Upper lobe of left lung (tissue), 6 donors: ENCODE data around the gene CLMP. TPM values are rescaled to one million over a fixed set of nuclear protein-coding genes. Genes with fewer than 3 reads are reported as not detected.

Source experiments
- ATAC-seq, 2 donors: fragments of 200-7000 bp; cut with Tn5 transposase; one replicate each; pipeline ENCODE4 v1.9.1; 2022; ENCODE audit warnings: mild to moderate bottlenecking in 2 of 2, moderate library complexity in 2 of 2; ENCODE audit not compliant: low FRiP score in 2 of 2
- DNase-seq, 2 donors: peaks; one replicate each; pipeline ENCODE4 v3.0.0-alpha.2; 2019 to 2020
- H3K27ac ChIP-seq, 4 donors: fragments of 200-600 bp; sonication (generic); one replicate each; pipeline ENCODE4 v1.5.1; 2016 to 2019
- H3K27me3 ChIP-seq, 4 donors: fragments of 200-600 bp; sonication (generic); one replicate each; pipeline ENCODE4 v1.5.1; 2017 to 2019
- H3K36me3 ChIP-seq, 4 donors: fragments of 200-600 bp; sonication (generic); one replicate each; pipeline ENCODE4 v1.5.1; 2016 to 2019
- H3K4me1 ChIP-seq, 4 donors: fragments of 200-600 bp; sonication (generic); one replicate each; pipeline ENCODE4 v1.5.1; 2018 to 2019
- H3K4me3 ChIP-seq, 4 donors: fragments of 200-600 bp; sonication (generic); one replicate each; pipeline ENCODE4 v1.5.1; 2017 to 2019; ENCODE audit warnings: mild to moderate bottlenecking in 2 of 4, moderate library complexity in 1 of 4
- H3K9me3 ChIP-seq, 4 donors: fragments of 200-600 bp; sonication (generic); one replicate each; pipeline ENCODE4 v1.5.1; 2018 to 2019
- EP300 ChIP-seq, 4 donors: sonication (generic); formaldehyde crosslinking; IDR thresholded peaks; one replicate each; pipeline ENCODE4 v1.5.1; 2017; ENCODE audit warnings: antibody characterized with exemption in 4 of 4, control low read depth in 2 of 4
- POLR2A ChIP-seq, 4 donors: fragments of 450-650 bp; IDR thresholded peaks; one replicate each; pipeline ENCODE4 v1.5.1; 2016 to 2017; ENCODE audit warnings: antibody characterized with exemption in 4 of 4, mild to moderate bottlenecking in 2 of 4
- POLR2AphosphoS5 ChIP-seq, 2 donors: sonication (generic); formaldehyde crosslinking; IDR thresholded peaks; one replicate each; pipeline ENCODE4 v1.5.1; 2017; ENCODE audit warnings: antibody characterized with exemption in 2 of 2
- whole genome bisulfite sequencing, 2 donors: methylation state at CpG; one replicate each; pipeline ENCODE4 v1.1.5; 2017 to 2018; 5-methylcytosine and 5-hydroxymethylcytosine counted together
- total RNA-seq, 6 donors: library from RNA; depleted of rRNA in 4 of 6; stranded (reverse); fragments of >200 nt in 4 of 6; gene quantifications; one replicate each; pipeline versions ENCODE4 v1.1.0 to v1.2.1, GENCODE V29; 2016 to 2021
- TF ChIP-seq, protein P1 (sequence below), 6 experiments: fragments of 450-650 bp in 4 of 6; fragments of 200-600 bp in 2 of 6; sonication (generic) in 2 of 6; IDR thresholded peaks; one replicate each; pipeline ENCODE4 v1.5.1; 2016 to 2019; ENCODE audit warnings: antibody characterized with exemption in 6 of 6
- donor health status: DM: no; HTN: no; CAD: no; lungs with moderate emphysema.
- donor health status: DM: no; HTN: yes; CAD: no; lungs with severe emphysema.

Gene CLMP
- total RNA-seq, 6 donors from 2014 or later, result 6.0 to 23.4 (median 15.3) TPM

DNA sequence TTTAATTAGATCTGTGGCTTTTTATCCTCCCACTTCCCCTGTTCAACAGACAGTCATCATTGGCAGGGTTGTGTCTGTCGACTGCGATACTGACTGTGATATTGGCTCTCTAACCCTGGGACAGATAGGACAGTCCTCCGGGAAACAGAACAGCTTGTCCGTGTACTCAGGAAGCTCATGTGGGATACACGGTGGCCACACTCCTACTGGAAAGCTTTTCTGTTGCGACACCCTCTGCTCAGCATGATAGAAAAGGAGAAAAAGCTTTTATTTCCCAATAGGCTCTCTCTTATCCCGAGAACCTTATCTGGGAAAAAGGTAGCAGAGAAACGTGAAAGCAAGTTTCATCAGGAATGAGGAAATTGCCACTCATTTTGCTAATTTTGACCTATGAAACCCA lies 72.7 kb downstream of the CLMP start:
- H3K4me1 ChIP-seq, result peaks cover 0 to 30% (median 17%) of the 10 kb centered on the region in 4 donors
- ATAC-seq (peak; percentile 69 to 70), DNase-seq (peak in 1 of 2 donors; percentile 70)
- TF ChIP-seq EP300 (IDR thresholded peaks at IDR 0.05) (peak in 2 of 4 donors; percentile 32 to 79), POLR2AphosphoS5 (IDR thresholded peaks at IDR 0.05) (peak; percentile 34 to 83), POLR2A (IDR thresholded peaks at IDR 0.05) (no peak)
- TF ChIP-seq, protein P1, sequence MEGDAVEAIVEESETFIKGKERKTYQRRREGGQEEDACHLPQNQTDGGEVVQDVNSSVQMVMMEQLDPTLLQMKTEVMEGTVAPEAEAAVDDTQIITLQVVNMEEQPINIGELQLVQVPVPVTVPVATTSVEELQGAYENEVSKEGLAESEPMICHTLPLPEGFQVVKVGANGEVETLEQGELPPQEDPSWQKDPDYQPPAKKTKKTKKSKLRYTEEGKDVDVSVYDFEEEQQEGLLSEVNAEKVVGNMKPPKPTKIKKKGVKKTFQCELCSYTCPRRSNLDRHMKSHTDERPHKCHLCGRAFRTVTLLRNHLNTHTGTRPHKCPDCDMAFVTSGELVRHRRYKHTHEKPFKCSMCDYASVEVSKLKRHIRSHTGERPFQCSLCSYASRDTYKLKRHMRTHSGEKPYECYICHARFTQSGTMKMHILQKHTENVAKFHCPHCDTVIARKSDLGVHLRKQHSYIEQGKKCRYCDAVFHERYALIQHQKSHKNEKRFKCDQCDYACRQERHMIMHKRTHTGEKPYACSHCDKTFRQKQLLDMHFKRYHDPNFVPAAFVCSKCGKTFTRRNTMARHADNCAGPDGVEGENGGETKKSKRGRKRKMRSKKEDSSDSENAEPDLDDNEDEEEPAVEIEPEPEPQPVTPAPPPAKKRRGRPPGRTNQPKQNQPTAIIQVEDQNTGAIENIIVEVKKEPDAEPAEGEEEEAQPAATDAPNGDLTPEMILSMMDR (IDR thresholded peaks at IDR 0.05), result no peak
- no peak overlapping the region for H3K4me3 ChIP-seq
- H3K9me3 ChIP-seq, result no peaks in the 10 kb centered on the region
- peak overlapping the region; percentile 50 to 80 (median 68) for H3K27ac ChIP-seq
- 21 to 29% methylated on average over 8 of the region's 8 CpGs for WGBS, 2 donors
- H3K36me3 ChIP-seq, result no peaks in the 10 kb centered on the region
- H3K27me3 ChIP-seq, result no peaks in the 10 kb centered on the region

DNA sequence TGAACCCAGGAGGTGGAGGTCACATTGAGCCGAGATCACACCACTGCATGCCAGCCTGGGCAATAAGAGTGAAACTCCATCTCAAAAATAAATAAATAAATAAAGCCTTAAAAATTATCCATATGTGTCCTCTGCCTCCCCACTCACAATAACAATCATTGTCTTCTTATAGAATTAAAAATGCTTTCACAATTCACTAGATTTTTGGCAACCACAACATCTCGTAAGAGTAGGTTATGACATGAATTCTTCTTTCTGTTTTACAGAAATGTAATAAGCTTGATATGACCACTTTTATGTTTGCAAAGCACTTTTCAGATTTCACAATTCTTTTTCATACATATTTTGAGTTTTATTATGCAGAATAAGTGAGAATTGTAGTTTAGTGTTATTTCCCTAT lies 78.6 kb downstream of the CLMP start:
- H3K36me3 ChIP-seq, result no peaks in the 10 kb centered on the region
- DNase-seq (no peak), ATAC-seq (no peak)
- no peak overlapping the region for H3K27ac ChIP-seq
- H3K9me3 ChIP-seq, result no peaks in the 10 kb centered on the region
- no peaks in the 10 kb centered on the region for H3K27me3 ChIP-seq
- no peak overlapping the region for H3K4me3 ChIP-seq
- 68 to 73% methylated on average over 2 of the region's 2 CpGs for WGBS, 2 donors
- TF ChIP-seq EP300 (IDR thresholded peaks at IDR 0.05) (no peak), POLR2A (IDR thresholded peaks at IDR 0.05) (no peak), POLR2AphosphoS5 (IDR thresholded peaks at IDR 0.05) (no peak)
- peaks cover 0 to 10% (median 0%) of the 10 kb centered on the region in 4 donors for H3K4me1 ChIP-seq

DNA sequence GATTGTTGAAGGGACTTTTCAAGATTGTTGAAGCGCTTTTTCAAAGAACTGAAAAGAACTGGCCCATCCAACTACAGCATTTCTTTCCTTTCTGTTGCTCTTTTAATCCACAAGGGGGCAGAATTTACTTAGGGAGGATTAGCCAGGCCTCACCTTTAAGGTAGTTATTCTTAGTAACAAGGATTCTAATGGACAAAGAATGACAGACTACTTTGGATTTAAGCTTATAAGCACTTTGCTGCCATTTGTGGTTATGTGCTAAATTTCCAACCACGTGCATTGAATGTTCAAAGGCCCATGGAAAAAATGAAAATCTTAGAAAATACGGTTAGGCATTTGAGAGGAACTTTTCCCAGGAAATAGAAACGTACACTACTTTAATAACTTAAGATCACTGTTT lies 83.6 kb downstream of the CLMP start:
- Histone ChIP-seq H3K36me3 (no peaks in the 10 kb centered on the region), H3K9me3 (no peaks in the 10 kb centered on the region), H3K27ac (no peak overlapping the region), H3K4me3 (no peak overlapping the region), H3K4me1 (peaks cover 0 to 4% (median 0%) of the 10 kb centered on the region in 4 donors), H3K27me3 (no peaks in the 10 kb centered on the region)
- TF ChIP-seq, protein P1 (IDR thresholded peaks at IDR 0.05), result peak; percentile 57 to 80 (median 70)
- TF ChIP-seq POLR2AphosphoS5 (IDR thresholded peaks at IDR 0.05) (no peak), POLR2A (IDR thresholded peaks at IDR 0.05) (no peak), EP300 (IDR thresholded peaks at IDR 0.05) (no peak)
- DNase-seq, result no peak
- peak in 1 of 2 donors; percentile 80 for ATAC-seq
- 60 to 68% methylated on average over 4 of the region's 4 CpGs for WGBS, 2 donors

DNA sequence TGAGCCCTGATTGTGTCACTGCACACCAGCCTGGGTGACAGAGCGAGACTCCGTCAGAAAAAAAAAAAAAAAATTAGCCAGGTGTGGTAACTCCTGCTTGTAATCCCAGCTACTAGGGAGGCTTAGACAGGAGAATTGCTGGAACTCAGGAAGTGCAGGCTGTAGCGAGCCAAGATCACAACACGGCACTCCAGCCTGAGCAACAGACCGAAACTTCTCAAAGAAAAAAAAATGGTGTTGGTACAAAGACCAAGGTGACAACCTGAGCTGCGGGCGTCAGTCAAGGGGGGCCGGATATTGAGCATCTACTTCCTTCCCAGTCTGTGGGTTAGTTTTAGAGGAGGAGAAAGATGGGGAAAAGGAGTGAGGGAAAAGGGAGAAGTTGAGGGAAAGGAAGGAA lies 84.7 kb downstream of the CLMP start:
- H3K4me1 ChIP-seq, result peaks cover 0 to 4% (median 0%) of the 10 kb centered on the region in 4 donors
- H3K36me3 ChIP-seq, result no peaks in the 10 kb centered on the region
- ATAC-seq (no peak), DNase-seq (no peak)
- no peak overlapping the region for H3K27ac ChIP-seq
- TF ChIP-seq POLR2A (IDR thresholded peaks at IDR 0.05) (no peak), POLR2AphosphoS5 (IDR thresholded peaks at IDR 0.05) (no peak), EP300 (IDR thresholded peaks at IDR 0.05) (no peak)
- TF ChIP-seq, protein P1 (IDR thresholded peaks at IDR 0.05), result no peak
- H3K9me3 ChIP-seq, result no peaks in the 10 kb centered on the region
- WGBS, 2 donors, result 68 to 73% methylated on average over 8 of the region's 8 CpGs
- no peak overlapping the region for H3K4me3 ChIP-seq
- H3K27me3 ChIP-seq, result no peaks in the 10 kb centered on the region

DNA sequence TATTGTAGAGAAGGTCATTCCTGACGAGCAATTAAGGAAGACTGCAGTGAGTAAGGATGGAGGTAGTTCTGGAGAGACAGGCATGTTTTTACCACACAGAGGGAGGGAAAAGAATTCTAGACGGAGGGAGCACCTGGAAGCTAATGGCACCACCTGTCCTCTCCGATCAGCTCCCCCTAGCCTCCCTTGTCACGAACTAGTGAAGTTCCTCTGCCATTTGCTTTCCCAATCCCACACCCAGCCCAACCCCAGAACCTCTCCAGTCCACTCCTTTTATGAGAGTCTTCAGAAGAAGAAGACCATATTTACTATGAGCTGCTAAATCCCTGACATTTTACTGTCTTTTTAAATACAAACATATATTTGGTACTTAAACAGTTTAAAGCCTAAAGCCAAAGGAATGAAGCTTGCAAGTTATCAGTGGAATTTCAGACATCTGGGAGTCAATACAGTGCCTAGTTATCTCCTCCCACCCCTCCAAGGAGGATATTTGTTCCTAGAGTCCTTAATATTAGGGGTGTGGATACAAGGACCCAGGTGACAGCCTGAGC lies 87.0 kb downstream of the CLMP start:
- Histone ChIP-seq H3K9me3 (no peaks in the 10 kb centered on the region), H3K27ac (no peak overlapping the region)

More for the DNA sequence above, 87.0 kb downstream of the CLMP start:
- no peak for DNase-seq
- no peak for TF ChIP-seq POLR2A (IDR thresholded peaks at IDR 0.05)
- no peak for TF ChIP-seq EP300 (IDR thresholded peaks at IDR 0.05)
- TF ChIP-seq, protein P1 (IDR thresholded peaks at IDR 0.05), result no peak
- TF ChIP-seq POLR2AphosphoS5 (IDR thresholded peaks at IDR 0.05), result no peak
- ATAC-seq, result no peak
- Histone ChIP-seq H3K27me3 (no peaks in the 10 kb centered on the region), H3K4me3 (no peak overlapping the region), H3K36me3 (no peaks in the 10 kb centered on the region), H3K4me1 (peaks cover 0 to 10% (median 7%) of the 10 kb centered on the region in 4 donors)
- 73 to 82% methylated on average over 4 of the region's 4 CpGs for WGBS, 2 donors
